DND-41 (cell line): ENCODE data around the gene LRRC58.

Experiments used
- CTCF ChIP-seq: IDR thresholded peaks from 2 replicates; pipeline ENCODE4 v1.5.1; 2012; ENCODE audit warnings: borderline replicate concordance, low read length, moderate library complexity, mild to moderate bottlenecking; ENCODE audit not compliant: poor library complexity, severe bottlenecking; ENCODE audit errors: extremely low read depth
- EZH2 ChIP-seq: IDR thresholded peaks from 3 replicates; pipeline ENCODE4 v1.6.1; 2012; ENCODE audit warnings: borderline replicate concordance, low read depth, mild to moderate bottlenecking, moderate library complexity, low read length, inconsistent platforms; ENCODE audit not compliant: severe bottlenecking

- TF ChIP-seq EZH2 (no peak), CTCF (no peak)
These were observed 10.6 kb downstream of the LRRC58 start for GRCh38 chr3:120338517-120338916.
